ENCODE measurements around the gene ATP6V0D1.
A peak's percentile ranks its signal among the peaks of the same experiment; 100 is the strongest.

DNA sequence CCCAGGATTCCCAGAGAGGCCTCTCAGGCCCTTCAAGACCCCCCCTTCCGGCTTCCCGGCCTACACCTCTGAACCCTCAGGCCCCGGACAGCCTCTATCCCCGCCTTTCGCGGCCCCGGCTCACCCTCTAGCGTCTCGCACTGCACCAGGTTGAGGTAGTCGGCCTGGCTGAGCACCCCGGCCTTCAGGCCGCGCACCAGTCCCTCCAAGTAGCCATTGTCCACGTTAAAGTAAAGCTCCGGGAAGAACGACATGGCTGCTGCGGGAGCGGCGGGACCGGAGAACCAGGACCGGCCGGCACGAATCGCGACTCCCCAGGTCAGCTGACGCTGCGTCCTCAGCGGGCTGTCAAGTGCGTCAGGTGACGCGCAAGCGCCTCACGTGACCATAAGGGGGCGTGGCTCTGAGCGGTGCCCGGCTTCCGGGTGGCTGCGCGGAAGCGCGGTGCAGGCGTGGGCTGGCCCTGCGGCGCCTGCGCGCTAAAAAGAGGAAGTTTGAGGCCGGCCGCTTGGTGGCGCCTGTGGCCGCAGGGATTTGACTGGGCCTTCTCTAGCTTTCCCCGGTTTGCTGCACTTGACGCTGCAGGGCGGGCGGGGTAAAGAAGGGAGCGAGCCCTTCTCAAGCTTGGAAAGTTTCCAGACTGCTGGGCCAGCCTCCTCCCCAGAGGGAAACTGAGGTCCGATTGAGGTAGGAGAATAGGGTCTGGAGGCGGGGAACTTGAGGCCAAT lies at the start of gene ATP6V0D1:
- TF ChIP-seq ZNF140 (tag by site-specific recombination; IDR thresholded peaks at IDR 0.05), result no peak
- TF ChIP-seq ZNF335 (tag by site-specific recombination; conservative IDR thresholded peaks at IDR 0.05), result peak; percentile 100
- TF ChIP-seq CTCF (tag by site-specific recombination; IDR thresholded peaks at IDR 0.05), result peak; percentile 96
- TF ChIP-seq ZNF660 (tag by site-specific recombination; IDR thresholded peaks at IDR 0.05), result no peak
